PC-9 (cell line): ENCODE data around the gene GGACT. TPM values are rescaled to one million over a fixed set of nuclear protein-coding genes. Genes with fewer than 3 reads are reported as not detected.

Source experiments
- BruUV-seq: library from RNA; stranded (reverse); fragments of 400-500 nt; replicated peaks from 2 replicates; lab custom pipeline; 2021; lab: Mats Ljungman, UMichigan
- CTCF ChIA-PET: fragments of 300-600 bp; sonication (Branson Sonifier 250); formaldehyde crosslinking; loops from one replicate; lab custom pipeline; 2022; ENCODE audit warnings: antibody characterized with exemption; lab: Charles Lee
- POLR2A ChIA-PET: fragments of 300-600 bp; sonication (Branson Sonifier 250); formaldehyde crosslinking; loops from one replicate; lab custom pipeline; 2022; ENCODE audit warnings: antibody characterized with exemption; ENCODE audit not compliant: unreplicated experiment; lab: Charles Lee
- DNase-seq, 2 experiments: peaks; one replicate each; pipeline versions ENCODE4 v3.0.0 to v3.0.0-alpha.2; 2015 to 2022; ENCODE audit warnings: mixed read lengths in 1 of 2
- H2AFZ ChIP-seq: fragments of 200-600 bp; sonication (generic); 2 replicates; pipeline ENCODE4 v1.8.1; 2017; ENCODE audit warnings: antibody characterized with exemption
- H3F3A ChIP-seq: fragments of 200-600 bp; sonication (generic); 2 replicates; pipeline ENCODE4 v1.8.1; 2017; ENCODE audit warnings: antibody characterized with exemption, mild to moderate bottlenecking, low read depth; ENCODE audit not compliant: insufficient read depth
- H3K27ac ChIP-seq: fragments of 200-600 bp; sonication (generic); 2 replicates; pipeline ENCODE4 v1.6.1; 2016; ENCODE audit warnings: mixed run types
- H3K27me3 ChIP-seq: fragments of 200-600 bp; sonication (generic); 2 replicates; pipeline ENCODE4 v1.6.1; 2016; ENCODE audit warnings: low read depth, mixed run types; ENCODE audit not compliant: insufficient read depth
- H3K36me3 ChIP-seq: fragments of 200-600 bp; sonication (generic); 2 replicates; pipeline ENCODE4 v1.6.1; 2016; ENCODE audit warnings: low read depth, mixed run types
- H3K4me1 ChIP-seq: fragments of 200-600 bp; sonication (generic); replicated peaks from 2 replicates; pipeline ENCODE4 v1.6.1; 2016; ENCODE audit warnings: mixed run types; ENCODE audit not compliant: insufficient read depth
- H3K4me2 ChIP-seq: fragments of 200-600 bp; sonication (generic); 2 replicates; pipeline ENCODE4 v1.6.1; 2017; ENCODE audit warnings: mixed run types
- H3K4me3 ChIP-seq: fragments of 200-600 bp; sonication (generic); 2 replicates; pipeline ENCODE4 v1.6.1; 2016; ENCODE audit warnings: mixed run types
- H3K79me2 ChIP-seq: fragments of 200-600 bp; sonication (generic); 2 replicates; pipeline ENCODE4 v1.6.1; 2017; ENCODE audit warnings: low read depth, mixed run types
- H3K9me2 ChIP-seq: fragments of 200-600 bp; sonication (generic); 2 replicates; pipeline ENCODE4 v1.8.1; 2017; ENCODE audit warnings: mild to moderate bottlenecking; ENCODE audit not compliant: insufficient read depth
- H3K9me3 ChIP-seq: fragments of 200-600 bp; sonication (generic); 2 replicates; pipeline ENCODE4 v1.8.1; 2016; ENCODE audit warnings: low read depth; ENCODE audit not compliant: insufficient read depth
- H4K20me1 ChIP-seq: fragments of 200-600 bp; sonication (generic); 2 replicates; pipeline ENCODE4 v1.8.1; 2017; ENCODE audit not compliant: insufficient read depth
- EZH2 ChIP-seq: fragments of 200-600 bp; sonication (generic); IDR thresholded peaks from 2 replicates; pipeline ENCODE4 v1.8.0; 2017; ENCODE audit warnings: antibody characterized with exemption, low read depth
- intact Hi-C: fragments of 100-400 bp; cut with micrococcal nuclease; formaldehyde crosslinking; loops from one replicate; pipeline ENCODE4 v1.10.0; 2022; ENCODE audit not compliant: unreplicated experiment
- total RNA-seq: library from RNA; stranded (reverse); gene quantifications from 2 replicates; pipeline ENCODE4 v1.2.3, GENCODE V29; 2021
- TF ChIP-seq, protein P1 (sequence below): fragments of 200-600 bp; sonication (generic); conservative IDR thresholded peaks from 2 replicates; pipeline ENCODE4 v1.6.1; 2017; ENCODE audit warnings: mixed run types, antibody characterized with exemption, mild to moderate bottlenecking, moderate library complexity

Gene GGACT
- total RNA-seq, 1 experiment from 2014 or later = 4.9 TPM

DNA sequence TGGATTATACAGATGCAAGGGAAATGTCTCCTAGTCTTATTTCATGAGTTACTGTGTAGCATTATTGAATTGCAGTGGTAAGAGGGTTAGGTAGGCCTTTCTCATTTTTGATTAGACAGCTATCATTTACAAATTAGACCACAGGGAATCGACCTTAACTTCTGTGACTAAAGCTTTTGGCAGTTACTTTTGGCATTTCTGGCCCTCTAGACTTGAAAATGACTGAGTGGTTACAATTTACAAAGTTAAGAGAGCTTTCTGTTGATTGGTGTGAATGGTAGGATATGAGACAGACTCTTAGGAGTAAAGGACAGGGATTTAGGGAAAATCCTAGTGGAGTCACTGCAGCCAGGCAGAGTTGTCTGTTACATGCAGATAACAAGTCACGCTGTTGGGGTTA, 86.1 kb downstream of the GGACT start:
- Histone ChIP-seq H3K4me3 (no peak overlapping the region), H3K27ac (no peak overlapping the region), H3K36me3 (no peaks in the 10 kb centered on the region), H3K27me3 (no peaks in the 10 kb centered on the region), H3K4me2 (no peak overlapping the region), H3K4me1 (no peaks in the 10 kb centered on the region), H3K9me3 (no peaks in the 10 kb centered on the region), H3K79me2 (no peaks in the 10 kb centered on the region), H2AFZ (no peak overlapping the region), H3F3A (no peaks in the 10 kb centered on the region), H4K20me1 (no peaks in the 10 kb centered on the region), H3K9me2 (no peaks in the 10 kb centered on the region)
- TF ChIP-seq, protein P1, sequence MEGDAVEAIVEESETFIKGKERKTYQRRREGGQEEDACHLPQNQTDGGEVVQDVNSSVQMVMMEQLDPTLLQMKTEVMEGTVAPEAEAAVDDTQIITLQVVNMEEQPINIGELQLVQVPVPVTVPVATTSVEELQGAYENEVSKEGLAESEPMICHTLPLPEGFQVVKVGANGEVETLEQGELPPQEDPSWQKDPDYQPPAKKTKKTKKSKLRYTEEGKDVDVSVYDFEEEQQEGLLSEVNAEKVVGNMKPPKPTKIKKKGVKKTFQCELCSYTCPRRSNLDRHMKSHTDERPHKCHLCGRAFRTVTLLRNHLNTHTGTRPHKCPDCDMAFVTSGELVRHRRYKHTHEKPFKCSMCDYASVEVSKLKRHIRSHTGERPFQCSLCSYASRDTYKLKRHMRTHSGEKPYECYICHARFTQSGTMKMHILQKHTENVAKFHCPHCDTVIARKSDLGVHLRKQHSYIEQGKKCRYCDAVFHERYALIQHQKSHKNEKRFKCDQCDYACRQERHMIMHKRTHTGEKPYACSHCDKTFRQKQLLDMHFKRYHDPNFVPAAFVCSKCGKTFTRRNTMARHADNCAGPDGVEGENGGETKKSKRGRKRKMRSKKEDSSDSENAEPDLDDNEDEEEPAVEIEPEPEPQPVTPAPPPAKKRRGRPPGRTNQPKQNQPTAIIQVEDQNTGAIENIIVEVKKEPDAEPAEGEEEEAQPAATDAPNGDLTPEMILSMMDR = no peak
- no peak for TF ChIP-seq EZH2
- no TSS peak for BruUV-seq
- DNase-seq = peak in 1 of 2 experiments; percentile 5
- ChIA-PET POLR2A (no interaction called here), CTCF (interaction anchor here (0.6 kb wide), 1 partner anchor 626 kb away, joined by 3 read pairs; no protein-coding TSS in a partner anchor)
- intact Hi-C loops = no loop called here

DNA sequence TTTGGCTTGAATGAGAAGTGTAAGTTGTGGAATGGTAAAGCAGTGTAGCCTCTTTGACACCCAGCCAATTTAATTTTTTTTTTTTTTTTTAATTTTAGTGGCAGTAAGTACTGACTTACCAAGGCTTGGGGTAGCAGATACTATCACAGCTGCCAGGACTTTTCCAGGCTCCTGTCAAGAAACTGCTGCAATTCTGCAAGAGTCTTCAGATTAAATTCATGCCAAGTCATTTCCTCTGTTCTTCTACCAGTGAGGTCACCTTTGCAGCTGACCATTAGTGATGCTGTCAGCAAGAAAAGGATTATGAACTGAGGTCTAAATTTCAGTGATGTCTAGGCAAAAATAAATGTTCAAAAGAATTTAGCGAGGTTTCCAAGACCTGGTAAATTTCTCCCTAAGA, 91.2 kb downstream of the GGACT start:
- Histone ChIP-seq H3K27ac (no peak overlapping the region), H4K20me1 (no peaks in the 10 kb centered on the region), H3K27me3 (no peaks in the 10 kb centered on the region), H3K79me2 (no peaks in the 10 kb centered on the region), H3F3A (no peaks in the 10 kb centered on the region), H3K9me2 (no peaks in the 10 kb centered on the region), H3K36me3 (no peaks in the 10 kb centered on the region), H3K4me2 (no peak overlapping the region), H3K9me3 (no peaks in the 10 kb centered on the region), H3K4me1 (no peaks in the 10 kb centered on the region), H3K4me3 (no peak overlapping the region), H2AFZ (no peak overlapping the region)
- ChIA-PET POLR2A (no interaction called here), CTCF (no interaction called here)
- intact Hi-C loops = loop anchor here (10.0 kb wide), 1 partner anchor 63 kb away; no protein-coding TSS in a partner anchor
- TF ChIP-seq, protein P1 = no peak
- no peak for TF ChIP-seq EZH2
- BruUV-seq = no TSS peak
- no peak for DNase-seq

DNA sequence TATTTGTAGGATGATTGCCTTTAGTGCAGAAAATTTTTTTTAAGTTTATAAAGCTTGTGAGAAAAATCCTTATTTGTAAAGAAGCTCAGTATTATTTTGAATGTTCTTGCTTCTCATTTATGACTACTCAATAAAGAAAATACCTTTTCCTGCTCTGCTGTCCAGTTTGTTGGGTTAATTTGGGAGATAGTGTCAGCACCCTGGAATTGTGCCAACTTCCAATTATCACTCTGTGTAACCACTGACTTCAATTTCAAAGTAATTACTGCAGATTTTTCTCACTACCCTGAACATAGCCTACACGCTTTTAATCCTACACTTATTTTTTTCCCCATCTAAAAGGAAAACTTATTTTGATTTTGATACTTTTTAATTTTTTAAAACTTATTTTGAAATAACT, 93.1 kb downstream of the GGACT start:
- Histone ChIP-seq H3K27me3 (no peaks in the 10 kb centered on the region), H3K36me3 (no peaks in the 10 kb centered on the region), H4K20me1 (peaks cover 5% of the 10 kb centered on the region; the same call in 1 of the 2 replicates), H3K9me3 (no peaks in the 10 kb centered on the region), H3K79me2 (no peaks in the 10 kb centered on the region), H3K9me2 (no peaks in the 10 kb centered on the region), H3K4me2 (no peak overlapping the region), H3F3A (peaks cover 11% of the 10 kb centered on the region; the same call in 1 of the 2 replicates), H3K4me1 (peaks cover 14% of the 10 kb centered on the region), H3K27ac (no peak overlapping the region), H2AFZ (no peak overlapping the region), H3K4me3 (no peak overlapping the region)
- ChIA-PET POLR2A (no interaction called here), CTCF (no interaction called here)
- intact Hi-C loops = loop anchor here (10.0 kb wide), 1 partner anchor 61 kb away; no protein-coding TSS in a partner anchor
- no peak for DNase-seq
- no TSS peak for BruUV-seq
- TF ChIP-seq, protein P1 = no peak
- no peak for TF ChIP-seq EZH2
